GM19351 (cell line): ENCODE measurements around the gene KRT3.
"Not testable (repeated sequence)": the region's sequence is repeated elsewhere in the genome, so short reads cannot be mapped to it uniquely, and the experiment has no call there.

Source experiments
- ATAC-seq: cut with Tn5 transposase; IDR thresholded peaks from one replicate; pipeline ENCODE4 v1.9.1; 2021; ENCODE audit warnings: mild to moderate bottlenecking, moderate library complexity; ENCODE audit not compliant: unreplicated experiment

The KRT3 gene

GRCh38 chr12:52798671-52799504 lies 3.0 kb upstream of the KRT3 start:
- ATAC-seq: no peak

GRCh38 chr12:52798003-52798670 lies 2.2 kb upstream of the KRT3 start:
- ATAC-seq: no peak

GRCh38 chr12:52797529-52797894 lies 1.6 kb upstream of the KRT3 start:
- no peak for ATAC-seq

- ATAC-seq: no peak
These were observed 1.1 kb upstream of the KRT3 start for GRCh38 chr12:52796839-52797528.

GRCh38 chr12:52796429-52796794 lies 495 bp upstream of the KRT3 start:
- no peak for ATAC-seq

- ATAC-seq: not testable (repeated sequence)
These were observed 614 bp downstream of the KRT3 start for GRCh38 chr12:52795332-52795674.

- ATAC-seq: no peak
These were observed 1.2 kb downstream of the KRT3 start for GRCh38 chr12:52794479-52795331.

GRCh38 chr12:52792185-52793029 lies 3.5 kb downstream of the KRT3 start:
- ATAC-seq: no peak

GRCh38 chr12:52791271-52792184 lies 4.4 kb downstream of the KRT3 start:
- no peak for ATAC-seq

GRCh38 chr12:52790427-52791270 lies 5.3 kb downstream of the KRT3 start:
- no peak for ATAC-seq

GRCh38 chr12:52789637-52790426 lies 6.1 kb downstream of the KRT3 start:
- no peak for ATAC-seq

GRCh38 chr12:52788876-52789636 lies 6.9 kb downstream of the KRT3 start:
- ATAC-seq: no peak

- no peak for ATAC-seq
These were observed 7.6 kb downstream of the KRT3 start for GRCh38 chr12:52788192-52788875.

- ATAC-seq: no peak
These were observed 8.4 kb downstream of the KRT3 start for GRCh38 chr12:52787324-52788191.

- ATAC-seq: no peak
These were observed 11.0 kb downstream of the KRT3 start for GRCh38 chr12:52784909-52785308.
